Neural cell (in vitro differentiated cells): ENCODE data around the gene NKX2-2. TPM values are rescaled to one million over a fixed set of nuclear protein-coding genes. Genes with fewer than 3 reads are reported as not detected.

Experiments used
- H2AFZ ChIP-seq: fragments of 200-600, 300-800 bp; sonication (generic), shearing (Covaris generic); 2 replicates; pipeline ENCODE4 v1.6.0; 2014; ENCODE audit warnings: low read depth, mild to moderate bottlenecking, antibody characterized with exemption, low read length, moderate library complexity
- H3F3A ChIP-seq: fragments of 200-600 bp; shearing (Covaris generic); 2 replicates; pipeline ENCODE4 v1.6.1; 2016; ENCODE audit warnings: mild to moderate bottlenecking, moderate library complexity, mixed read lengths, antibody characterized with exemption, low read length; ENCODE audit not compliant: insufficient read depth, poor library complexity, severe bottlenecking
- H3K27ac ChIP-seq: fragments of 200-600, 300-800 bp; sonication (generic), shearing (Covaris generic); 2 replicates; pipeline ENCODE4 v1.5.1; 2014; ENCODE audit warnings: mild to moderate bottlenecking, low read length, moderate library complexity
- H3K27me3 ChIP-seq: fragments of 300-800, 200-600 bp; sonication (generic), shearing (Covaris generic); 2 replicates; pipeline ENCODE4 v1.6.0; 2014; ENCODE audit warnings: mild to moderate bottlenecking, low read depth, low read length, moderate library complexity; ENCODE audit not compliant: insufficient read depth
- H3K36me3 ChIP-seq: fragments of 300-800, 200-600 bp; sonication (generic), shearing (Covaris generic); 2 replicates; pipeline ENCODE4 v1.5.1; 2014; ENCODE audit warnings: mild to moderate bottlenecking, antibody characterized with exemption, low read length, moderate library complexity; ENCODE audit not compliant: insufficient read depth
- H3K4me2 ChIP-seq: fragments of 300-800, 200-600 bp; sonication (generic), shearing (Covaris generic); 2 replicates; pipeline ENCODE4 v1.6.0; 2014; ENCODE audit warnings: mild to moderate bottlenecking, low read length
- H3K4me3 ChIP-seq: fragments of 300-800, 200-600 bp; sonication (generic), shearing (Covaris generic); 2 replicates; pipeline ENCODE4 v1.5.1; 2014; ENCODE audit warnings: mild to moderate bottlenecking, low read length, moderate library complexity
- H3K79me2 ChIP-seq: fragments of 200-600 bp; shearing (Covaris generic); replicated peaks from 2 replicates; pipeline ENCODE4 v1.6.0; 2014; ENCODE audit warnings: mild to moderate bottlenecking, low read length, moderate library complexity; ENCODE audit not compliant: insufficient read depth
- H3K9ac ChIP-seq: fragments of 300-800, 200-600 bp; sonication (generic), shearing (Covaris generic); 2 replicates; pipeline ENCODE4 v1.6.1; 2016; ENCODE audit warnings: mild to moderate bottlenecking, low read length, mixed read lengths
- H3K9me2 ChIP-seq: fragments of 200-600 bp; shearing (Covaris generic); 2 replicates; pipeline ENCODE4 v1.6.1; 2016; ENCODE audit warnings: mild to moderate bottlenecking, low read length, mixed read lengths; ENCODE audit not compliant: insufficient read depth
- H3K9me3 ChIP-seq: fragments of 200-600, 300-800 bp; sonication (generic), shearing (Covaris generic); 2 replicates; pipeline ENCODE4 v1.6.1; 2016; ENCODE audit warnings: mild to moderate bottlenecking, mixed run types, low read length, moderate library complexity, mixed read lengths
- H4K20me1 ChIP-seq: fragments of 200-600 bp; shearing (Covaris generic); 2 replicates; pipeline ENCODE4 v1.6.1; 2016; ENCODE audit warnings: mild to moderate bottlenecking, mixed run types; ENCODE audit not compliant: insufficient read depth
- CTCF ChIP-seq: fragments of 450-650 bp; IDR thresholded peaks from 2 replicates; pipeline ENCODE4 v1.5.1; 2014; ENCODE audit warnings: antibody characterized with exemption, mild to moderate bottlenecking, moderate library complexity; ENCODE audit not compliant: poor library complexity, severe bottlenecking
- EP300 ChIP-seq: fragments of 450-650 bp; conservative IDR thresholded peaks from 2 replicates; pipeline ENCODE4 v1.6.1; 2014; ENCODE audit warnings: antibody characterized with exemption, mild to moderate bottlenecking, moderate library complexity; ENCODE audit not compliant: poor library complexity, severe bottlenecking
- EZH2 ChIP-seq: fragments of 200-600, 300-800 bp; shearing (Covaris generic), sonication (generic); IDR thresholded peaks from 2 replicates; pipeline ENCODE4 v1.6.1; 2014; ENCODE audit warnings: antibody characterized with exemption, low read length, borderline replicate concordance, mild to moderate bottlenecking; ENCODE audit not compliant: insufficient read depth, poor library complexity, severe bottlenecking
- MXI1 ChIP-seq: fragments of 450-650 bp; conservative IDR thresholded peaks from 2 replicates; pipeline ENCODE4 v1.6.1; 2014; ENCODE audit warnings: antibody characterized with exemption, mild to moderate bottlenecking; ENCODE audit not compliant: poor library complexity, severe bottlenecking
- POLR2AphosphoS5 ChIP-seq: IDR thresholded peaks from 2 replicates; pipeline ENCODE4 v1.6.1; 2012
- RAD21 ChIP-seq: fragments of 450-650 bp; conservative IDR thresholded peaks from 2 replicates; pipeline ENCODE4 v1.6.1; 2014; ENCODE audit warnings: antibody characterized with exemption, mild to moderate bottlenecking, moderate library complexity
- REST ChIP-seq: IDR thresholded peaks from 2 replicates; pipeline ENCODE4 v1.6.1; 2012; ENCODE audit warnings: borderline replicate concordance
- SMC3 ChIP-seq: fragments of 450-650 bp; conservative IDR thresholded peaks from 2 replicates; pipeline ENCODE4 v1.6.1; 2014; ENCODE audit warnings: antibody characterized with exemption, mild to moderate bottlenecking, moderate library complexity; ENCODE audit not compliant: poor library complexity
- TAF1 ChIP-seq: IDR thresholded peaks from 2 replicates; pipeline ENCODE4 v1.6.1; 2012; ENCODE audit warnings: low read depth
- polyA plus RNA-seq: library from polyadenylated mRNA; depleted of rRNA; stranded (reverse); fragments of >200 nt; gene quantifications from 2 replicates; pipeline ENCODE4 v1.2.3, GENCODE V29; 2014

NKX2-2 gene
- polyA plus RNA-seq, 1 donor from 2014 or later: not detected

GRCh38 chr20:21500599-21500998 lies 13.3 kb downstream of the NKX2-2 start:
- no peak overlapping the region for H2AFZ ChIP-seq
- H3K36me3 ChIP-seq: no peaks in the 10 kb centered on the region
- no peak overlapping the region for H3K4me3 ChIP-seq
- TF ChIP-seq EZH2: no peak
- no peak for TF ChIP-seq REST
- no peak for TF ChIP-seq RAD21
- no peak for TF ChIP-seq SMC3
- TF ChIP-seq POLR2AphosphoS5: no peak
- TF ChIP-seq CTCF: no peak
- no peak for TF ChIP-seq TAF1
- TF ChIP-seq EP300: no peak
- no peak for TF ChIP-seq MXI1
- H3F3A ChIP-seq: no peaks in the 10 kb centered on the region
- no peaks in the 10 kb centered on the region for H3K79me2 ChIP-seq
- no peak overlapping the region for H3K4me2 ChIP-seq
- no peaks in the 10 kb centered on the region for H3K9me2 ChIP-seq
- H3K27me3 ChIP-seq: peaks cover 37% of the 10 kb centered on the region
- no peak overlapping the region for H3K27ac ChIP-seq
- H3K9ac ChIP-seq: no peak overlapping the region
- no peaks in the 10 kb centered on the region for H4K20me1 ChIP-seq
- no peaks in the 10 kb centered on the region for H3K9me3 ChIP-seq

GRCh38 chr20:21499641-21500040 lies 14.2 kb downstream of the NKX2-2 start:
- Histone ChIP-seq H3K27me3 (peaks cover 27% of the 10 kb centered on the region), H3K27ac (no peak overlapping the region), H4K20me1 (no peaks in the 10 kb centered on the region)

GRCh38 chr20:21498635-21499034 lies 15.2 kb downstream of the NKX2-2 start:
- H3K9me2 ChIP-seq: no peaks in the 10 kb centered on the region
- H2AFZ ChIP-seq: no peak overlapping the region
- no peaks in the 10 kb centered on the region for H3K9me3 ChIP-seq
- H3K36me3 ChIP-seq: no peaks in the 10 kb centered on the region
- H3K4me3 ChIP-seq: no peak overlapping the region
- H3K27me3 ChIP-seq: peaks cover 17% of the 10 kb centered on the region
- TF ChIP-seq REST (no peak), SMC3 (no peak), EP300 (no peak), MXI1 (no peak), POLR2AphosphoS5 (no peak), EZH2 (no peak)
- no peak overlapping the region for H3K27ac ChIP-seq
- H3K4me2 ChIP-seq: no peak overlapping the region
- no peaks in the 10 kb centered on the region for H4K20me1 ChIP-seq
- H3F3A ChIP-seq: no peaks in the 10 kb centered on the region
- no peaks in the 10 kb centered on the region for H3K79me2 ChIP-seq
- H3K9ac ChIP-seq: no peak overlapping the region

More at GRCh38 chr20:21499641-21500040, 14.2 kb downstream of the NKX2-2 start:
- Histone ChIP-seq H2AFZ (no peak overlapping the region), H3K4me3 (no peak overlapping the region), H3K4me2 (no peak overlapping the region), H3K79me2 (no peaks in the 10 kb centered on the region), H3K9me3 (no peaks in the 10 kb centered on the region), H3F3A (no peaks in the 10 kb centered on the region), H3K9me2 (no peaks in the 10 kb centered on the region), H3K9ac (no peak overlapping the region), H3K36me3 (no peaks in the 10 kb centered on the region)
- TF ChIP-seq MXI1: no peak
